HG03066 (cell line): ENCODE measurements around the gene COBL.
"Not testable (repeated sequence)": the region's sequence is repeated elsewhere in the genome, so short reads cannot be mapped to it uniquely, and the experiment has no call there.

Experiments
- ATAC-seq: cut with Tn5 transposase; IDR thresholded peaks from one replicate; pipeline ENCODE4 v1.9.1; 2021; ENCODE audit warnings: low read depth; ENCODE audit not compliant: unreplicated experiment

COBL gene

GRCh38 chr7:51013861-51014511 is 302.6 kb downstream of the COBL start:
- no peak for ATAC-seq

GRCh38 chr7:51013218-51013786 is 303.3 kb downstream of the COBL start:
- no peak for ATAC-seq

GRCh38 chr7:51012569-51013217 is 303.9 kb downstream of the COBL start:
- no peak for ATAC-seq

- ATAC-seq, result no peak
These were observed 304.8 kb downstream of the COBL start for GRCh38 chr7:51011710-51012350.

GRCh38 chr7:51010534-51010933 is 306.1 kb downstream of the COBL start:
- no peak for ATAC-seq

GRCh38 chr7:51009716-51010496 is 306.7 kb downstream of the COBL start:
- no peak for ATAC-seq

- no peak for ATAC-seq
These were observed 308.8 kb downstream of the COBL start for GRCh38 chr7:51007551-51008505.

- ATAC-seq, result no peak
These were observed 309.9 kb downstream of the COBL start for GRCh38 chr7:51006483-51007235.

- no peak for ATAC-seq
These were observed 311.5 kb downstream of the COBL start for GRCh38 chr7:51005074-51005473.

GRCh38 chr7:51000956-51001355 is 315.7 kb downstream of the COBL start:
- no peak for ATAC-seq

- no peak for ATAC-seq
These were observed 321.8 kb downstream of the COBL start for GRCh38 chr7:50994753-50995319.

- not testable (repeated sequence) for ATAC-seq
These were observed 326.4 kb downstream of the COBL start for GRCh38 chr7:50990214-50990613.

GRCh38 chr7:50988988-50989387 is 327.6 kb downstream of the COBL start:
- no peak for ATAC-seq

GRCh38 chr7:50988465-50988864 is 328.1 kb downstream of the COBL start:
- no peak for ATAC-seq

- ATAC-seq, result no peak
These were observed 331.5 kb downstream of the COBL start for GRCh38 chr7:50985096-50985495.

- no peak for ATAC-seq
These were observed 332.8 kb downstream of the COBL start for GRCh38 chr7:50983850-50984249.

GRCh38 chr7:50982626-50983025 is 334.0 kb downstream of the COBL start:
- ATAC-seq, result no peak

GRCh38 chr7:50981743-50982142 is 334.9 kb downstream of the COBL start:
- no peak for ATAC-seq

- ATAC-seq, result no peak
These were observed 336.2 kb downstream of the COBL start for GRCh38 chr7:50980411-50980810.
